GDM1 (cell line): ENCODE measurements around the gene GPR18.

ENCODE experiments used
- DNase-seq: peaks from one replicate; lab custom pipeline; 2025; lab: John Stamatoyannopoulos, UW

GPR18 gene

DNA sequence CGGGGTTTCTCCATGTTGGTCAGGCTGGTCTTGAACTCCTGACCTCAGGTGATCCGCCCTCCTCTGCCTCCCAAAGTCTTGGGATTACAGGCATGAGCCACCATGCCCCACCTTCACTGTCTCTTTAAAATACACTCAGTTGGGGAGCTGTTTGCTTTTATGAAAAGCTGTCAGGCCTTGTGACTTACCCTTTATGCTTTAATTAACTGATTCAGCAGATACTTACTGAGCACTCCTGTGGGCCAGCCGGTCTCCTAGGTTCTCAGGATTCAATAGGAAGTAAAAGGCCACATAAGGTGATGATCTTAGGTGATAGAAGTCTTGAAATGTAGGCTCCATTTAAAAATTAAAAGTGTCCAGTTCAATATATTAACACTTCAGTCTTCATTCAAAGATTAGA, 50.0 kb downstream of the GPR18 start:
- no peak for DNase-seq

DNA sequence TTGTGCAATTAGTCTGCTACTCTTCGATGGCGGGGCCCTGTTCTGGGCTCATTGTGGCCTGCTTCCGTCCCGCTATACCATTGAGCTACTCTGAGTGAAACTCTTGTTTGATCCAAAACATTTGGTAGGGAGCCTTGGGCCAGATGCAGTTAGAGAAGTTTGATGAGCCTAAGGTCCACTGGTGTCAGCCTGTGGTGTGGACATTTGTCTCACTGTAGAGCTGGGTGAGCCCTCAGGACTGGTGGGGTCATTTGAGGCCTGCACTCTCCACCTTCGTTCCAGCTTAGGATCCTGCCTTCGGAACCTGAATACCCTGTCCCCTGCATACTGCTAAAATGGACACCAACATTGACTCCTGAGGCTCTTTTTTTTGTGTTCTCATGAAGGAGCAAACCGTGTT, 50.7 kb downstream of the GPR18 start:
- DNase-seq: no peak

- DNase-seq: no peak
Observed at GRCh38 chr13:99206873-99207272, 51.3 kb downstream of the GPR18 start.

DNA sequence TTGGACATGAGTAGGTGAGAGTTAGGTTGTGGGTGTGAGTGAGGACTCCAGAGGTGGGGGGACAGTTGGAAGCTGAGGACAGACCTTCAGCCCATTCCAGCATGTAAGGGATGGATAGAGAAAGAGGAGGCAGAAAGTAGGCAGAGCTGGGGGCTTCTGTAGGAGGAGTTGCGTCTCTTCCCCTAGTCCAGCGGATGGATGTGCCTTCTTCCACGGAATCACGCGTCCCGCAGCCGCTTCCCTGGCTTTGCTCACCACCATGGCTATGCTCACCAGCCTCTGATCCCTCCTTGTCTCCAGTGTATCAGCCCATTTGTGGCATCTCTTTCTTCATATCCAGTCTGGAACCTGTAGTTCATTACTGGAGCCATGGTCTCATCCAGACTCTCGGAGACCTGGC, 52.0 kb downstream of the GPR18 start:
- no peak for DNase-seq

GRCh38 chr13:99205621-99206220, 52.5 kb downstream of the GPR18 start:
- DNase-seq: no peak
